C4-2B (cell line): Measurements from ENCODE around the gene CELSR3.

Experiments used
- H3K27ac ChIP-seq: fragments of 450-650 bp; 2 replicates; pipeline ENCODE4 v1.5.1; 2017
- CTCF ChIP-seq: fragments of 450-650 bp; conservative IDR thresholded peaks from 2 replicates; pipeline ENCODE4 v1.5.1; 2017; ENCODE audit warnings: mild to moderate bottlenecking
- ZFX ChIP-seq: fragments of 450-650 bp; IDR thresholded peaks from 2 replicates; pipeline ENCODE4 v1.6.1; 2017

The CELSR3 gene

GRCh38 chr3:48592519-48593087 is 70.1 kb downstream of the CELSR3 start:
- TF ChIP-seq ZFX, result no peak
- no peak for TF ChIP-seq CTCF
- no peak overlapping the region for H3K27ac ChIP-seq

DNA sequence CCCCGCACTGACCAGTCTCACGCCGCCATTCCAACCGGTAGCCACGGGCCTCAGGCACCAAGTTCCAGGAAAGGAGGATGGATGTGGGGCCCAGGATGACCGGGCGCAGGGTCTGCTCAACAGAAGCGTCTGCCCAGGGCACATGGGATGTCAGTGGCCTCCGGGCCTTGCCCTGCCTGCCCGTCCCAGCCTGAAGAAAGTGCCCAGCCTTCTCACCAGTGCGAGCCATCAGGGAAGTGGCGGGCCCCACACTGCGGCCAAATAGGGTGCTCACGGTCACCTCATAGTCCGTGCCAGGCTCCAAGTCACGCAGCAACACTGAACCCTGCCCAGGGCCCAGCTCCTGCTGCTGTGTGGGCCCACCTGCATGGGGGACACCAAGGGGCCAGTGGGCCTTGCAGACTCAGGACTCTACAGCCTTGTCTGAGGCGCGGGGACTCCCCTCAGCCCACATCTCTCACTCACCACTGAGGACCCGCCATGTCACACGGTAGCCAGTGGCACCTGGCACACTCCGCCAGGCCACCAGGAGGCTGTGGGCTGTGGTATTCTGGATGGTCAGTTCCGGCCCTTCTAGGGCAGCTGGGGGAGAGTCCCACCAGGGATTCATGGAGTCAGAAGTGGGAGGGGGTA is 70.7 kb downstream of the CELSR3 start:
- TF ChIP-seq CTCF (no peak), ZFX (no peak)
- H3K27ac ChIP-seq, result no peak overlapping the region

- H3K27ac ChIP-seq, result no peak overlapping the region
- TF ChIP-seq ZFX (no peak), CTCF (no peak)
Observed at GRCh38 chr3:48591436-48591835, 71.2 kb downstream of the CELSR3 start.

DNA sequence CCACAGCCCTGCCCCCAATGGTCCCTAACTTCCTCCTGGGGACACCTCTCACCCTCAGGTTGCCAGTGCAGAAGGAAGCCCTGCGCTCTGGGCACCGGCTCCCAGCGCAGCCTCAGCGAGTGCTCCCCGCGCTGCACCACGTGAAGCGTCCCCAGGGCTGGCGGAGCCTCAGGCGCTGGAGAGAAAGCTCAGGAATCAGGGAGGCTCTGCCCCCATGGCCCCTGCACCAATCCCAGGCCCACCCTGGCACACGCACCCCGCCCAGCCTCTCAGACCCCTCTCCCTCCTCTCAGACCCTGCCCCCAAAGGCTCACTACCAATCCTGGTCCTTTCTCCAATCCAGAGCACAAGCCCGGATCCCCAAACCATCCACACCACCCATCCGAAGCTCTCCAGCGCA is 74.5 kb downstream of the CELSR3 start:
- no peak for TF ChIP-seq ZFX
- TF ChIP-seq CTCF, result no peak
- no peak overlapping the region for H3K27ac ChIP-seq

DNA sequence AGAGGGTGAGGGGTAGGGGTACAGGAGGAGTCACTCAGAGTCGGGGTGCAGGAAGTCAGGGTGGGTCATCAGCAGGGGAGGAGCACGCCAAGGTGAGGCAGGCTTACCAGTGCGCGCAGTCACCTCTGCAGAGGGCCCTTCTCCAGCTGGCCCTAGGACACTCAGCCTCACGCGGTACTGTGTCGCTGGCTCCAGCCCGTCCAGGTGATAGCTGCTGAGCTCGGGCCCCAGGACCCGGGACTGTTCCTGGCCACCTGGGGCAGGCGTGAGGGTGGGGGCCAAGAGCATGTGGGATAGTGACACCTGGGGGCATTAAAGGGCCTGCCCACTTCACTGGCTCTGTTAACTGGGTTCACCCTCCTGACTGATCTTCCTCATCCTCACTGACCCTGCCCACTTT is 75.0 kb downstream of the CELSR3 start:
- H3K27ac ChIP-seq, result no peak overlapping the region
- TF ChIP-seq CTCF (no peak), ZFX (no peak)
